GM12872 (cell line): ENCODE results near the gene HOXA13.

Experiments used
- TF ChIP-seq, protein P1 (sequence below): IDR thresholded peaks from 3 replicates; pipeline ENCODE4 v1.5.1; 2011; ENCODE audit warnings: low read depth, mild to moderate bottlenecking, low read length, moderate library complexity; ENCODE audit not compliant: insufficient read depth

HOXA13 gene

DNA sequence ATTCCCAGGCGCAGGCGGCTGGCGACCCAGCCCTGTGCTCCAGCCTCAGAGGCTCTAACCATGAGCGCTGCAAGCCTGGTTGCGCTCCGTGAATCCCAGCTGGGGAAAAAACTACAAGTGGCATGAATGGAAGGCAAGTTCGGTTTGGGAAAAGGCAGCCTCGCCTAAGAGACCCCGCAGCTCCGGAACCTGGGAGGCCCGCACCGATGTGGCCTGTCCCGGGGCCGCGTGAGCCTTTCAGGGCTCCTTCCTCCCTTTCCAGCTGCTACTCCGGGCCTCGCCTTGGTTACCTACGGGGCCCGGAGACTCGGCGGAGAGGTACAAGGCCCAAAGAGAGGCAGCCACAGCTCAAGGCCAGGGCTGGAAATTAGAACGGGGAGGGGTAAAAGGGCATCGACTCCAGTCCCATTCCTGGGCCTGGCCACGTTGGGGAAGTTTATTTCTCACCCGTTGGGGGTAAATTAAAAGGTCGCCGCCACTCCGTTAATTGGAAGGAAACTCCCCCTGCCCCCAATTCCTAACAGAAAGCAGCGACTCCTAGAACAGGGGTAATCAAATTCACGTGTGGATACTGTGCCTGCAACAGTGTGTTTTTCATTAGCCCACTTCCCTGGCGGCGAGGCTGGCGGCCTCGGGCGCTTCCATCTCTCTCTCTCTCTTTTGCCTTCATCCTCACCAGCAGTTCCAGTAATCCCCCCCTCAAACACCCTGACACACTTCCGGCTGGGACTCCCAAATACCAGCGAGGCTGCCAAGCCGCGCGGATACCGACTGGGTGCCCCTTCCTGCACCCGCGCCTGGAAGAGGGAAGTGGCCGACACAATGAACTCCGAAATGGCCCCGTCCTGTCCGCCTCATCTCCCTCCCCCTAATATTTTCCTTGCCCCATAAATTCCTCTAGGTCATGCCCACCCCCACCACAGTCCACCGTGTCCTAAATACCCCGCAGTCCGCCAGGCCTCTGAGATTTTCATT is 33.1 kb downstream of the HOXA13 start:
- TF ChIP-seq, protein P1, sequence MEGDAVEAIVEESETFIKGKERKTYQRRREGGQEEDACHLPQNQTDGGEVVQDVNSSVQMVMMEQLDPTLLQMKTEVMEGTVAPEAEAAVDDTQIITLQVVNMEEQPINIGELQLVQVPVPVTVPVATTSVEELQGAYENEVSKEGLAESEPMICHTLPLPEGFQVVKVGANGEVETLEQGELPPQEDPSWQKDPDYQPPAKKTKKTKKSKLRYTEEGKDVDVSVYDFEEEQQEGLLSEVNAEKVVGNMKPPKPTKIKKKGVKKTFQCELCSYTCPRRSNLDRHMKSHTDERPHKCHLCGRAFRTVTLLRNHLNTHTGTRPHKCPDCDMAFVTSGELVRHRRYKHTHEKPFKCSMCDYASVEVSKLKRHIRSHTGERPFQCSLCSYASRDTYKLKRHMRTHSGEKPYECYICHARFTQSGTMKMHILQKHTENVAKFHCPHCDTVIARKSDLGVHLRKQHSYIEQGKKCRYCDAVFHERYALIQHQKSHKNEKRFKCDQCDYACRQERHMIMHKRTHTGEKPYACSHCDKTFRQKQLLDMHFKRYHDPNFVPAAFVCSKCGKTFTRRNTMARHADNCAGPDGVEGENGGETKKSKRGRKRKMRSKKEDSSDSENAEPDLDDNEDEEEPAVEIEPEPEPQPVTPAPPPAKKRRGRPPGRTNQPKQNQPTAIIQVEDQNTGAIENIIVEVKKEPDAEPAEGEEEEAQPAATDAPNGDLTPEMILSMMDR = no peak

DNA sequence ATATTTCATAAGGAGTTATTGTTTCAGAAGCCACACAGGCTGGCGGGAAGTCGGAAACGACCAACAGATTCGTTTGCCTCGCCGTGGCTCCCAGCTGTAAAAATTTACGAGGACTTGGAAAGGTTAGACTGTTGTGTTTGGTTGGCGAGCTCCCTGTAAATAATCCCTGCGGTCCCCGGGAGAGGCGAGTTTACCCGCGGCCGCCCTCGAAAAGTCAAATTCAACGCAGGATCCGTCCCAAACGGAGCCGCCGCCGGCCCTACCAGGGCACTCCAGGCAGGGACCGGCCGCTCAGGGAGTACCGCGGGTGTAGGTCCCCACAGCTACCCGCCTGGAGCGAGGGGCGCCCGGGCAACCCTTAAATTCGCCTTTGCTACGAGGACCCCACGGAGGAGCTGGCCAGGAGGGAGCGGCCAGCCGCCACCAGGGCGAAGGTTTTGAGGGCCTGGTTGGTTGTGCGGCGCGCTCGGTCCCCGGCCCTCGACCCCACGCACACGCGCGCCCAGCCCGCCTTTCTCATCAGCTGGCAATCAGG is 33.8 kb downstream of the HOXA13 start:
- TF ChIP-seq, protein P1 = no peak

DNA sequence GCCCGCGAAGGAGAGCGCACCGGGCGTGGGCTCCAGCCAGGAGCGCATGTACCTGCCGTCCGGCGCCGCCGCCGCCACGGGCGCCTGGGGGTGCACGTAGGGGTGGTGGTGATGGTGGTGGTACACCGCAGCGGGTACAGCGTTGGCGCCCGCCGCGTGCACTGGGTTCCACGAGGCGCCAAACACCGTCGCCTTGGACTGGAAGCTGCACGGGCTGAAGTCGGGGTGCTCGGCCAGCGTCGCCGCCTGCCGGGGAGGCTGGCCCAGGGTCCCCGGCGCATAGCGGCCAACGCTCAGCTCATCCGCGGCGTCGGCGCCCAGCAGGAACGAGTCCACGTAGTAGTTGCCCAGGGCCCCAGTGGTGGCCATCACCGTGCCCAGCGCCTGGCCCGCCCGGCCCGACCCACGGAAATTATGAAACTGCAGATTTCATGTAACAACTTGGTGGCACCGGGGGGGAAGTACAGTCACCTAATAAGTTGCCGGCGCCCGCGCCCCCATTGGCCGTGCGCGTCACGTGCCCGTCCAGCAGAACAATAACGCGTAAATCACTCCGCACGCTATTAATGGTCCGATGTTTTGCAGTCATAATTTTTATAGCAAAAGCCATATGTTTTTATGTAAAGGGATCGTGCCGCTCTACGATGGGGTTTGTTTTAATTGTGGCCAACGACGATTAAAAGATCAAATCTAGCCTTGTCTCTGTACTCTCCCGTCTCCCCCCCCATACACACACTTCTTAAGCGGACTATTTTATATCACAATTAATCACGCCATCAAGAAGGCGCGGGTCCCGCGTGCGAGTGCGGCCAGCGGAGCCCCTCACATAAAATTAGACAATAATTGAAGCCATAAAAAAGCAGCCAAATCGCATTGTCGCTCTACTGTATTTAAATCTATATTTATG is 34.5 kb downstream of the HOXA13 start, which contains the start of gene HOXA9:
Gene HOXA9 (minus strand): TSS at position 449 of the 907 bp plus-strand sequence. CDS start 80 bp downstream, at position 369.
- TF ChIP-seq, protein P1 = no peak

DNA sequence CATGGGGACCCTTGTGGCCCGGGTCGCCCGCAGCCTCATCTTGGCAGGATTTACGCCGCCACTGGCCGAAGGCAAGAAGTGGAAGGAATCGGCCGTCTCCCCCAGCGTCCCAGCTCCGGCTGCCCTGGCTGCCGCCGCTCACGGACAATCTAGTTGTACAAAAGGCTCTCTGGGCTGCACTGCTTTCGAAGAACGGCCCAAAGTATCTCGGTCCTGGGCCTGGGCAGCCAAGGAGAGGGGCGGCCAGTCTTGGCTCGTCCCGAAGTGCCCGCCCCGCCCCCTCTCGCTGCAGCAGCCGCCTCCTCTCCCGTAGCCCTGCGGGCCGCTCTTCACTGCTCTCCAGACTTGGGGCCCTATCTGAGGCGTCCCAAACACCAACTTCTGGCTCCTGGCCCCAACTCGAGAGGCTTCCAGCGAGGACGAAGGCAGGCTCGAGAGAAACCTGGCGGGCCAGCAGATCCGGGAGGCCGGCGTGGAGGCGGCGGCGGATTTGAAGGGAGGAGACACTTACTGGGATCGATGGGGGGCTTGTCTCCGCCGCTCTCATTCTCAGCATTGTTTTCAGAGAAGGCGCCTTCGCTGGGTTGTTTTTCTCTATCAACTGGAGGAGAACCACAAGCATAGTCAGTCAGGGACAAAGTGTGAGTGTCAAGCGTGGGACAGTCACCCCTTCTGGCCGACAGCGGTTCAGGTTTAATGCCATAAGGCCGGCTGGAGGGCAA is 35.4 kb downstream of the HOXA13 start:
- TF ChIP-seq, protein P1 = no peak

DNA sequence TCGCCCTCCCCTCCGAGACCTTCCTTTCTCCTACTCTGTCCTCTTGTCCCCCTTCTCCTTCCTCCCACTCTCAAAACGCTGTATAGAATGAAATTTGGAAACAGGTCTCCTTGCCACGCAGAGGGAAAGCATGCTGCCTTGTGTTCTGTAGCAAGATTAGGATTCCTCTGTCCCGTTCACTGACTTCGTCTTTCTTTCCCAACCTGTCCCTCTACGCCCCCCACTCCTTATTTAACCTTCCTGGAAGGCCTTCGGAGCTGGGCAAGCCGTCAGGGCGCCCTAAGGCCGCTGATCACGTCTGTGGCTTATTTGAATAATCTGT is 35.9 kb downstream of the HOXA13 start:
- TF ChIP-seq, protein P1 = no peak

DNA sequence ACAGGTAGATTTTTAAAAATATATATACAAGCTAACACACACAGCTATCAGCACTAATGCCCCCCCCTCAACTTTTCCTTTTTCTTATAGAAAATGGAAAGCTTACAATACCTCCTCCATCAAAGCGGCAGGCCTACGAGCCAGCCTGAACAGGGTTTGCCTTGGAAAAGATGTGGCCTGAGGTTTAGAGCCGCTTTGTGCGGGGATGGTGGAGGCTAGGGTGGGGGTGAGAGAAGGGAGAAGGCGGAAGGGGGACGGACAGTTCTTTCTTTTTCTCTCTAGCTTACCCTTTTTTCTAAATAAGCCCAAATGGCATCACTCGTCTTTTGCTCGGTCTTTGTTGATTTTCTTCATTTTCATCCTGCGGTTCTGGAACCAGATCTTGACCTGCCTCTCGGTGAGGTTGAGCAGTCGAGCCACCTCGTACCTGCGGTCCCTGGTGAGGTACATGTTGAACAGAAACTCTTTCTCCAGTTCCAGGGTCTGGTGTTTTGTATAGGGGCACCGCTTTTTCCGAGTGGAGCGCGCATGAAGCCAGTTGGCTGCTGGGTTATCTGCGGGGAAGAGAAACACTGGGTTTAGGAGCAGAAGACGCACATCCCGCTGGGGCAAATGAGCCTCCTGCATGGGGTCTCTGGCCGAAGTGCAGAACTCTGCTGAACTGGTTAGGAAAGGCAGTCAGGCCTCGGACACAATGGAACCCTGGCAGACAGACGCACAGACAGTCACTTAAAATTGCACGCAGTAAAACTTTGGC is 36.4 kb downstream of the HOXA13 start:
- TF ChIP-seq, protein P1 = no peak
